Stomach (tissue), 9 donors: Measurements from ENCODE around the gene LOXL1. TPM values are rescaled to one million over a fixed set of nuclear protein-coding genes. Genes with fewer than 3 reads are reported as not detected.

Source experiments
- DNase-seq, 2 donors: peaks; one replicate each; pipeline versions ENCODE4 v3.0.0 to v3.0.0-alpha.2; 2013 to 2019
- H3K27ac ChIP-seq, 5 donors: fragments of 200-600 bp in 4 of 5; sonication (generic) in 4 of 5; one replicate each; pipeline ENCODE4 v1.5.1; 2013 to 2019; ENCODE audit warnings: mild to moderate bottlenecking in 1 of 5, moderate library complexity in 1 of 5
- H3K27me3 ChIP-seq, 3 donors: fragments of 200-600 bp; sonication (generic); one replicate each; pipeline ENCODE4 v1.5.1; 2017 to 2019; ENCODE audit warnings: mixed run types in 1 of 3
- H3K36me3 ChIP-seq, 4 donors: fragments of 200-600 bp; sonication (generic); 1 replicate in 3 of 4; 2 replicates in 1 of 4; pipeline ENCODE4 v1.5.1; 2016 to 2019
- H3K4me1 ChIP-seq, 4 donors: fragments of 200-600 bp; sonication (generic); one replicate each; pipeline ENCODE4 v1.5.1; 2016 to 2019
- H3K4me3 ChIP-seq, 4 donors: fragments of 200-600 bp; sonication (generic) in 3 of 4; one replicate each; pipeline ENCODE4 v1.5.1; 2016 to 2019; ENCODE audit warnings: mild to moderate bottlenecking in 1 of 4
- H3K9me3 ChIP-seq, 4 donors: fragments of 200-600 bp; sonication (generic); one replicate each; pipeline ENCODE4 v1.5.1; 2016 to 2019
- CTCF ChIP-seq, 7 experiments: fragments of 450-650 bp in 4 of 7; fragments of 200-600 bp in 3 of 7; sonication (generic) in 3 of 7; IDR thresholded peaks; one replicate each; pipeline ENCODE4 v1.5.1; 2016 to 2019; ENCODE audit warnings: antibody characterized with exemption in 7 of 7, control low read depth in 2 of 7, mild to moderate bottlenecking in 1 of 7
- EP300 ChIP-seq: sonication (generic); formaldehyde crosslinking; IDR thresholded peaks from one replicate; pipeline ENCODE4 v1.6.1; 2017; ENCODE audit warnings: antibody characterized with exemption
- POLR2A ChIP-seq, 4 donors: fragments of 450-650 bp; IDR thresholded peaks; one replicate each; pipeline ENCODE4 v1.6.1; 2016; ENCODE audit warnings: antibody characterized with exemption in 4 of 4, control low read depth in 2 of 4, mild to moderate bottlenecking in 1 of 4, moderate library complexity in 1 of 4
- POLR2AphosphoS5 ChIP-seq, 3 donors: sonication (generic); formaldehyde crosslinking; IDR thresholded peaks; one replicate each; pipeline ENCODE4 v1.6.1; 2016; ENCODE audit warnings: antibody characterized with exemption in 3 of 3
- WGBS, 5 donors: extraction: QIAGEN DNeasy Blood & Tissue Kit in 3 of 5; methylation state at CpG; one replicate each; pipeline versions ENCODE4 v1.1.5 to v1.1.7; 2013 to 2018; 5-methylcytosine and 5-hydroxymethylcytosine counted together
- intact Hi-C: fragments of 100-400 bp; cut with DNase I; formaldehyde crosslinking; loops from one replicate; pipeline ENCODE4 v1.15.1; 2023; ENCODE audit warnings: low total_unique reads
- polyA plus RNA-seq, 3 donors: library from polyadenylated mRNA; stranded (reverse); fragments of 200-250 nt; gene quantifications; one replicate each; pipeline ENCODE4 v1.2.3, GENCODE V29; 2013
- total RNA-seq, 5 donors: library from RNA; depleted of rRNA; stranded (reverse); fragments of >200 nt; gene quantifications; one replicate each; pipeline versions ENCODE4 v1.1.0 to v1.2.3, GENCODE V29; 2014 to 2016
- donor health status: healthy with polysubstance abuse.
- donor health status: Bipolar disorder and iron deficiency.
- donor health status: healthy.

Gene LOXL1
- total and polyA plus RNA-seq, 8 donors: 5.2 to 48.4 (median 19.9) TPM

DNA sequence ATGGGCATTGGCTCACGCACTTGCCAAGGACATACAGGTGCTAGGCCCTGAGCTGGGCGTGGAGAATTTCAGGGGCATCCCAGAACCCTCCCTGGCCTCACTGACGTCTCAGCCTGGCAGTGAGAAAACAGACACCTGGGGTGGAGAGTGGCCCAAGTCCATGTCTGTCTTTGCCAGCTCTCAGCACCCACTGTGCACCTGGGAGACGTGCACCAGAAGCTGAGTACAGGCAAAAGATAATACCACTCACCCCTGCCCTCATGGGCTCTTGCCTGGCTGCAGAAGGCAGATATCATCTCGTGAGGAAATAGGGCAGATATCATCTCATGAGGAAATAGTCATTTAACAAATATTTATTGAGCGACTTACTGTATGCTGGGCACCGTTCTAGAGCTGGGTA is 8.0 kb downstream of the LOXL1 start:
- DNase-seq: no peak
- Histone ChIP-seq H3K9me3 (no peaks in the 10 kb centered on the region), H3K4me1 (peaks cover 0 to 61% (median 36%) of the 10 kb centered on the region in 4 donors), H3K27me3 (peaks cover 0 to 1% (median 0%) of the 10 kb centered on the region in 3 donors), H3K36me3 (no peaks in the 10 kb centered on the region), H3K4me3 (no peak overlapping the region), H3K27ac (no peak overlapping the region)
- 45 to 60% (median 48%) methylated on average over 6 to 7 of the region's 7 CpGs for WGBS, 5 donors
- no peak for TF ChIP-seq EP300
- TF ChIP-seq POLR2A (IDR thresholded peaks at IDR 0.05): no peak
- no peak for TF ChIP-seq CTCF (IDR thresholded peaks at IDR 0.05)
- no peak for TF ChIP-seq POLR2AphosphoS5 (IDR thresholded peaks at IDR 0.05)
- intact Hi-C loops: no loop called here

- intact Hi-C loops: no loop called here
- WGBS, 5 donors: 87 to 100% (median 90%) methylated on average over 3 to 4 of the region's 4 CpGs
- no peaks in the 10 kb centered on the region for H3K36me3 ChIP-seq
- no peak overlapping the region for H3K27ac ChIP-seq
- no peak overlapping the region for H3K4me3 ChIP-seq
- no peaks in the 10 kb centered on the region for H3K9me3 ChIP-seq
- H3K27me3 ChIP-seq: no peaks in the 10 kb centered on the region
- DNase-seq: no peak
- peaks cover 8 to 56% (median 32%) of the 10 kb centered on the region in 4 donors for H3K4me1 ChIP-seq
- TF ChIP-seq CTCF (IDR thresholded peaks at IDR 0.05) (no peak), POLR2AphosphoS5 (IDR thresholded peaks at IDR 0.05) (no peak), EP300 (no peak), POLR2A (IDR thresholded peaks at IDR 0.05) (no peak)
Observed at GRCh38 chr15:73935547-73935946, 9.3 kb downstream of the LOXL1 start.

DNA sequence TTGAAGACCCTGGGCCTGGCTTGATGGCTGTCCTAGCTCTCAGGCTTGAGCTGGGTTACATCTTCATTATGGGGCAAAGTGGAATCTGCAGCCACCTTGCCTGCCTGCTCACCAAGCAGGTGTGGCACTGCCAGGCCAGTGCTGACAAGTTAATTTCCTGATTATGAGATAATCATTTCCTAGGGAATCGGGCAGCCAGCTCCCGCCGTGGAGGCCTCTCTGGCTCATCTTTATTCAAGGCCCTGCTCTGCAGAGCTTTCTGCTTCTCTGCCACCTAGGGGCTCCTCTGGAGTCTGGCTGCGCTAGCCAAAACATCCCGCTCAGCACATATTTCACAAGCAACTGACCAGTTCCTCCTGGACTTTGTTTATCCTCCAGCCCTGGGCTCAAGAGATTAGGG is 9.9 kb downstream of the LOXL1 start:
- Histone ChIP-seq H3K9me3 (no peaks in the 10 kb centered on the region), H3K36me3 (no peaks in the 10 kb centered on the region), H3K4me1 (peaks cover 15 to 56% (median 34%) of the 10 kb centered on the region in 4 donors), H3K27ac (peak overlapping the region in 2 of 5 donors; percentile 33 to 43), H3K4me3 (no peak overlapping the region), H3K27me3 (no peaks in the 10 kb centered on the region)
- 36 to 46% (median 40%) methylated on average over 5 of the region's 5 CpGs for WGBS, 5 donors
- TF ChIP-seq POLR2A (IDR thresholded peaks at IDR 0.05) (no peak), CTCF (IDR thresholded peaks at IDR 0.05) (no peak), EP300 (no peak), POLR2AphosphoS5 (IDR thresholded peaks at IDR 0.05) (no peak)
- peak in 1 of 2 donors; percentile 59 for DNase-seq
- intact Hi-C loops: no loop called here

DNA sequence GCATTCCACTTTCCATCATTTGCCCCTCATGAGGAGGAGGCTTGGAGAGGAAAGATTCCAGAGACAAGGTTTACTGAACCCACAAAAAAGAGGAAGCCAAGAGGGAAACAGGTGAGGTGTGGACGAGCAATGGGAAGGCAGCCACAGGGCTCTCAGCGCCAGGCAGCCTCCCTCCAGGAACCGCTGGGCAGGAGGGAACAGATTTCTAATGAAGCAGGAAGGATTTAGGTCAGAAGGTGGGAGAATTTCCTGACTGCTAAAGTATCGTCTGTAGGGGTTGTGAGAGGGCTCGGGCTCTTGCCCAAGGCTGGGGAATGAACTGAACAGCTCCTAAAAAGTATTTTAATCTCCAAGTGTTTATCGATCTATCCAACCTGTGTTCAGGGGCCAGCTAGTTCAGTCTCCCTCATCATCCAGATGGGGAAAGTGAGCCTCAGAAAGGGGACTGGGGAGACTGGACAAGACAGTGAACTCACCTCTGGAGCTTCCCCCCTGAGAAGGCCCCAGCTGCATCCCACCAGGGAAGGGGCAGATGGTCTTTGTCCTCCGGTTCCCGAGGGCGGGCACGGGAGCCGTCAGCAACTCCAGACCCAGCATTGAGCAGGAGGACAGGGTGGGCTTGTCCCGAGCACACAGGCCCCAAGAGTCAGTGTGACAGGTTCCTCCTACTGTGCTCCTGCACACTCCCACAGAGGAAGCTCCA is 10.5 kb downstream of the LOXL1 start:
- Histone ChIP-seq H3K4me1 (peaks cover 20 to 58% (median 38%) of the 10 kb centered on the region in 4 donors), H3K27ac (peak overlapping the region in 2 of 5 donors; percentile 33 to 43), H3K27me3 (no peaks in the 10 kb centered on the region), H3K9me3 (no peaks in the 10 kb centered on the region), H3K36me3 (no peaks in the 10 kb centered on the region), H3K4me3 (no peak overlapping the region)
- intact Hi-C loops: no loop called here
- TF ChIP-seq CTCF (IDR thresholded peaks at IDR 0.05) (no peak), POLR2AphosphoS5 (IDR thresholded peaks at IDR 0.05) (no peak), POLR2A (IDR thresholded peaks at IDR 0.05) (no peak), EP300 (no peak)
- WGBS, 5 donors: 51 to 70% (median 66%) methylated on average over 11 to 12 of the region's 12 CpGs
- DNase-seq: no peak
